GM19397 (cell line): ENCODE results near the gene PSMC5.

Experiments
- ATAC-seq: cut with Tn5 transposase; IDR thresholded peaks from one replicate; pipeline ENCODE4 v1.9.1; 2021; ENCODE audit warnings: mild to moderate bottlenecking, moderate library complexity; ENCODE audit not compliant: unreplicated experiment

The PSMC5 gene

DNA sequence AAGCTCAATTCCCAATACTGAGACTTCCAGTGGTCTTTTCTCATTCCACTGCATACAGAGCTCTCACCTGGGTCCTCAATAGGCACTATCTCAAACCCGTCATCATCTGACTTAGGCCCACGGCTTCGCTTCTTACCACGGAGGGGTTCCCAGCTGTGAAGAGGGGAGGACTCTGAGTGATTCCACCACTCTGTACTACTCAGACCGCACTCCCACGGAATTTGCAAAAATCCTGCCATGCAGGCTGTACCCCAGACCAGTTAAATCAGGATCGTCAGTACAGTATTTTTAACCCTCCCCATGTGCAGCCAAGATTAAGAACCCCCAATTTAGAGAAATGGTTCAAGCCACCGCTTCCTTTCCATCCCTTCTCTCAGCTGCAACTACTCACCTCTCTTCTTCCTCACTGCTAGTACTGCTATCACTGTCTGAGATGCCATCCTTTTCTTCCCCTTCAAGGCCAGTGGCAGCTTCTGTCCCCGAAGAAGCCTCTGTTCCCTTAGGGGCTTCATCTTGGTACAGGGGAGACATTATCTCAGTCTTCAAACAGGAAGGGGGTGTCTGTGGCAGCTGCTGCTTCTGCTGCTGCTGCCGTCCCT, 6.2 kb upstream of the PSMC5 start:
- ATAC-seq, result no peak

DNA sequence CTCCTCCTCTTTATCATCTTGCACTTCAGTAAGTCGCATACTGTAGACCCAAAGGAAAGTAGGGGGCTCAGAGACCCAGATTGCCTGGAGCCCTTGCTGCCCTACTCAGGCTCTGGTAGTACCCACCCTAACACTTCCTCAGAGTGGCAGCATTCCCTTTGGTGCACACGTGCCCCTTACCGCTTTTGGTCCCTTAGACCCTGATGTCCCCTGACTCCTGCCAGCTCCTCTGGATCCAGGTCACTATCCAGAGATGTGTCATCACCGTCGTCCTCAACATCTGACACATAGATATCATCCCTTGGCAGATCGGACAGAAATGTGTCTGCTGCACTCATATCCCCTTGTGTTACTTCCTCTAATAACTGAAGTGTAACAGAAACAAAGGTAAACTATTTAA, 5.4 kb upstream of the PSMC5 start:
- no peak for ATAC-seq

DNA sequence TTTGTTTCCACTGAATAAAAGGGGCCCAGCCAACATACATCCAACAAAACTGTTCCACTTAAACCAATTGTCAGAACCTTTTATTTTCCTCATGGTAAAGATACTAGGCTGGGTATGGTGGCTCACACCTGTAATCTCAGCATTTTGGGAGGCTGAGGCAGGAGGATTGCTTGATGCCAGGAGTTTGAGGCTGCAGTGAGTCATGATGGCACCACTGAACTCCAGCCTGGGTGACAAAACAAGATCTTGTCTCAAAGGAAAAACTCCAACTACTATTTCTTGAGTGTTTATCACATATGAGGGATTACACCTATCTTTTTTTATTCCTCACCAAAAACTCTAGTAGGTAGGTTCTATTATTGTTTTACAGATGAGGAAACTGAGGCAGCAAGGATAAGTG, 4.7 kb upstream of the PSMC5 start:
- no peak for ATAC-seq

DNA sequence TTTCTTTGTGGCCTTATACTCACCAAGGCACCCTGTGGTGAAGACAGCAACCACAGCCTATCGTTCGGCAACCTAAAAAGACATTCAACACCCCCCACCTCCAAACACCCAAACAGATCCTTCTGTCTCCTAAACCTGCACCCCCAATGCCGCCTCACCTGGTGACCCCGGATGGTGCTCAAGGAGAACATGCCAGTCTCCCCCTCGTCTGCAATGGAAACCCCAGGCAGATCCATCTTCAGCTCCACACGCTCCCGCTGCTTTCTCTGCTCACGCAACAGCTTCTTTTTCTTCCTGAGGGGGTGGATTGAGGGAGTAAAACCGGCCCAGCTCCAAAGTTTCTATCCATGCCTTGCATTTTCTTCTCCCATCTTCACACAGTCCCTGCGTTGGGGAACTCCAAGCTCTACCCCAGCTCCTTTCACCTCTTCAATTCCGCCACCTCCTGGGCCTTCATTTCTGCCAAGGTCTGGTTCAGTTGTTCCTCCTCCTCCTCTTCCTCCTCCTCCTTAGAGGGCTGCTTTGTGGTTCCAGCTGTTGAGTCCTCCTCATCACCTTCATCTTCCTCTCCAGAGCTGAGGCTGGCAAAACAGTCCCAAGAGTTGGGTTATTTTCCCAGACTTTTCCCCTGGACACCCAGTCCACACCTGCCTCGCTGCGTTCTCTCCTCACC, 3.4 kb upstream of the PSMC5 start:
- no peak for ATAC-seq

GRCh38 chr17:63824362-63824761, 2.9 kb upstream of the PSMC5 start:
- ATAC-seq, result no peak

GRCh38 chr17:63826468-63827001, 696 bp upstream of the PSMC5 start:
- ATAC-seq, result no peak

GRCh38 chr17:63827801-63828221, 580 bp downstream of the PSMC5 start:
- no peak for ATAC-seq

- no peak for ATAC-seq
Measured at GRCh38 chr17:63828936-63829335, 1.7 kb downstream of the PSMC5 start.

DNA sequence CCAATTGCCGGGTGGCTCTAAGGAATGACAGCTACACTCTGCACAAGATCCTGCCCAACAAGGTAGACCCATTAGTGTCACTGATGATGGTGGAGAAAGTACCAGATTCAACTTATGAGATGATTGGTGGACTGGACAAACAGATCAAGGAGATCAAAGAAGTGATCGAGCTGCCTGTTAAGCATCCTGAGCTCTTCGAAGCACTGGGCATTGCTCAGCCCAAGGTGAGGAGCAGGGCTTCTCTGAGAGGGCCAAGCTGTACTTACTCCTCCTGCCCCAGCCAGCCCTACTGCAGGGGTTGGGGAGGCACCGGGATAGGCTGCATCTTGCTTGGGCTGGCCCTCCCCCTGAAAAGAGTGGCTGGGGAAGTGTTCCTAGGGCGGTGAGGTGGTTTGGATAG, 3.0 kb downstream of the PSMC5 start:
- no peak for ATAC-seq

DNA sequence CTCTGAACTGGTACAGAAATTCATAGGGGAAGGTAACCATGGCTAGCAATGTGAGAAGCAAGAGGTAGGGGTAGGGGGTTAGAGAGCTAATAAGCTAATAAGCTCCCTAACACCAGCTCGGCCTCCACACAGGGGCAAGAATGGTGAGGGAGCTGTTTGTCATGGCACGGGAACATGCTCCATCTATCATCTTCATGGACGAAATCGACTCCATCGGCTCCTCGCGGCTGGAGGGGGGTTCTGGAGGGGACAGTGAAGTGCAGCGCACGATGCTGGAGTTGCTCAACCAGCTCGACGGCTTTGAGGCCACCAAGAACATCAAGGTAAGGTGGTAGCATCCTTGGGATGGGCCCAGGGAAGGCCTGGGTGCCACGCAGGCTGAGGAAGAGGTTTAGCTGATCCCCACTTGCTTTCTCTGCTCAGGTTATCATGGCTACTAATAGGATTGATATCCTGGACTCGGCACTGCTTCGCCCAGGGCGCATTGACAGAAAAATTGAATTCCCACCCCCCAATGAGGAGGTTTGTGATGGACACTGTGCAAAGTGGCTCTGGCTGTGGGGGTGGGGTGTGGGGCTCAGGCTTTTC, 3.8 kb downstream of the PSMC5 start:
- ATAC-seq, result no peak

DNA sequence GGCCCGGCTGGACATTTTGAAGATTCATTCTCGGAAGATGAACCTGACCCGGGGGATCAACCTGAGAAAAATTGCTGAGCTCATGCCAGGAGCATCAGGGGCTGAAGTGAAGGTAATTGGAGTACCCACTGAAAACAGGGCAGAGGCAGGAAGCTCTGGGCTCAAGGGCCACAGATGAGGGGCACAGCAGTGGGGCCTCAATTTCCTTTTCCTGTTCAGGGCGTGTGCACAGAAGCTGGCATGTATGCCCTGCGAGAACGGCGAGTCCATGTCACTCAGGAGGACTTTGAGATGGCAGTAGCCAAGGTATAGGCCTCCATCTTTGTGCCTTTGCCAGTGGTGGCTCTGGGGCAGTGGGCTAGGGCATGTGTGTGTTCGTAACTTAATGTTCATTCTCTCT, 4.3 kb downstream of the PSMC5 start:
- no peak for ATAC-seq

DNA sequence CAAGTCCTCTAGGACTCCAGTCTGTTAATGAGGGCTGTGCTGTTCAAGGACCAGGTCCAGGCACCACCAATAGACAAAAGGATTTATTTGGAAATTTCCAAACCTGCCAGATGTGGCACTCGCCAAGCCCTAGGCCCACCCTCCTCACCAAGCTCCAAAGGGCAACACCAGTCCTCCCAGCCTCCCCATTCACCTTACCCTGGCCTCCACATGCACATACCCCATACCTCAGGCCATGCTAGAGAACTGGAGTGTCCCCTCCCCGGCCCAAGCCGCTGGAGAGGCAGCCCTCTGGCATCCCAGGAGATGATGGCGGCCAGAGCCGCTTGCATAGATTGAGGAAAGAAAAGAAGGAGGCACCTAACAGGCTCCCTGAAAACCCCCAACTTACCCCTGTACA, 4.8 kb downstream of the PSMC5 start:
- ATAC-seq, result no peak

- ATAC-seq, result no peak
Measured at GRCh38 chr17:63832455-63832854, 5.2 kb downstream of the PSMC5 start.

DNA sequence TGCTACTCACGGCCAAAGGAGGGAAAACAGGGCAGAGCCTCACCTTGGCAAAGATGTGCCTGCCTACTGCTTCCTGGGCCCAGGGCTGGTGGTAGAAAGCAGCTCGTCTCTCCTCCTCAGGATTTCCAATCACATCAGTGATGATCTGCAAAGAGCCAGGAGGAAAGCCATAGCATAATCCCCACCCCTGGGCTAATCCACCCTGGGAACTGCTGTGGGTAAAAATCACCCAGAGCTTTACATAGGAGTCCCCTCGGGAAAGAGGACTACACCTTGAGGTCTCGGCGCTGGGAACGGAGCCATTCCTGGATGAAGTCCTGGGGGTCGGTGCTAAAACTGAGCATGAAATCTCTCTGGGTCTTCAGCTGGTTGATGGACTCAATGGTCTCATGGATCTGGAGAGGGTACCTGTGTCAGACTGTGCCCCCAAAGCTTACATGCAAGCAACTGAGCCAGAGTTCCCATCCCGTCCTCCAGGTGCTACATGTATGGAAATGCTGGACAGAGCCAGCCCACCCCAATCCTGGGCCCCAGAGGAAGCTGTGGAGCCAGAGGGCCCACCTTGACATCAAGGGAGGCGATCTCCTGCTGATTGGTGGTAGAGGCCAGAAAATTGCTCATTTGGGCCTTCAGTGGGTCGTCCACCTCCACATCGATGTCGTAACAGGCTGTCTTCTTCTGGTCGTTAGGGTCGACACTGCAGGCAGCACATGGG, 6.0 kb downstream of the PSMC5 start:
- ATAC-seq, result no peak

DNA sequence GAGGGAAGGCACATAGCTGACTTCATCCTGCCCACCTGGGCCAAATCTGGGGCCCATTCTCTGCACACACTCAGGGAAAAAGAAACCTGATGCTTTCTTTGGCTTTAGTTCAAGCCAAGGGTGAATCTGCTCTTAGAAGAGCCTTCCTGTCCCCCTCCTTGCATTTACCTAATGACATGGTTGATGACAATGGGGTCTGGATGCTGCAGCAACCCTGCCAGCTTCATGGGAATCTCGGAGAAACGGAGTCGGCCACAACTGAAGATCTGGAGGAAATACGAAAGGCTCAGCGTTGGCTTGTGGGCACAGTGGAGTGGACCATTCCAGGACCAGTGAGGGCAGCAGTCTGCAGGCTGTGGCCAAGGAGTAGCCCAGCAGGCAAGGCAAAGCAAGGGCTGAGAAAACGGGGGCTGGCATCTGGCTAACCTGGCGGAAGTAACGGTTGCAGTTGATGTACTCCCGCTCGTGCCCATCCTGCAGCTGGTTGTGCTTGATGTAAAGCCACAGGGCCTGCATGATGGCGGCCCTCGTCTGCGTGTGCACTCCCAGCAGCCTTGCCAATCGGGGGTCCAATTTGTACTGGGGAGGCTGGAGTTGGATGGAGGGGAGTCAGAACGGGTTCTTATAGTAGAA, 6.6 kb downstream of the PSMC5 start:
- ATAC-seq, result no peak

GRCh38 chr17:63834431-63835166, 7.4 kb downstream of the PSMC5 start:
- ATAC-seq, result no peak

DNA sequence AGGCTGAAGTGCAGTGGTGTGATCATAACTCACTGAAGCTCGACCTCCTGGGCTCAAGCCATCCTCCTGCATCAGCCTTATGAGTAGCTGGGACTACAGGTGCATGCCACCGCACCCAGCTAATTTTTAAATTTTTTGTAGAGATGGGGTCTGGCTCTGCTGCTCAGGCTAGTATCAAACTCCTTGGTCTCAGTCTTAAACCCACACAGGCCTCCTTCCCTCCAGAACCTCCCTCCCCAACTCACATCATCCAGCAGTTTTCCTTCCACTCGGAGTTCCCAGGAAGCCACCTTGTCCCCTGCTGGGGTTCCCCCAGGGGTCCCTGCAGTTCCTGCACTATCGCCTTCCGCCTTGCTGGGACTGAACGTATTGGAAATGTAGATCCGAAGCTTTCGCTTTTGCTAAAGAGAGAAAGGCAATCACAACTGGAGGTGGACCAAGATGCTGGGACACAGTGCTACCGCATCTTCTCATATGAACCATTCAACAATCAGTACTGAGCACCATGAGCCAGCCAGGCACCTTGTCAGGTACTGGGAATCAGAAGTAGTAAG, 8.0 kb downstream of the PSMC5 start:
- no peak for ATAC-seq

GRCh38 chr17:63836811-63837210, 9.6 kb downstream of the PSMC5 start:
- ATAC-seq, result no peak

GRCh38 chr17:63837480-63837879, 10.2 kb downstream of the PSMC5 start:
- ATAC-seq, result no peak

DNA sequence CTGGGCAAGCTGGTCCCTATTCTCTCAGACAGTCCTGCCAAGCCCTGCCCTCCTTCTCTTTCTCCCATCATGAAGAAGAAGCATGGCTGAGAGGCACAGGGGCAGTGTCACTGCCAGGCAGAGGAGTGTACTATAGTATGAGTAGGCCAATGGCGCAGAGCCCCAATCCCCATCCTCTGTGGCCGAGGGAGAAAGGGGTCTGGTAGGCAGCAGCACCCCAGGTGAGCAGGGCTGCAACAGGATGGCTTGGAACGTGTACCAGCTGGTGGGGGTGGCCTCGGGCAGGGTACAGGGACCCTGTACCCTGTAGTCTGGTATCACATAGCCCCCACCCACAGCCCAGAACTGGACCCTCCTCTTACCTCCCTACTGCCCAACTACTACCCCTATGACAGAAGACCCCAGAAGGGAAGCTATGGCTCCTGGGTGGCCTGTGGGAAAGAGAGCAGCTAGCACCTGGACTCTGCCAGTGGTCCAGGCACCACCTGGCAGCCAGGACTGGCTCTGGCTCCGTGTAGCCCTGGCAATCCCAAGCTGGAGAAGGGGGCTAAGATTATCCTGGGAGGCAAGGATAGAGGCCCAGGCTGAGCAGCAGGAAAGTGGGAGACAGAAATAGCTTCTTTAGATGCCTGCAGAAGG, 10.8 kb downstream of the PSMC5 start:
- no peak for ATAC-seq
